M059J (cell line): ENCODE data around the gene ICAM1. TPM values are rescaled to one million over a fixed set of nuclear protein-coding genes. Genes with fewer than 3 reads are reported as not detected.
"Not testable (repeated sequence)": the region's sequence is repeated elsewhere in the genome, so short reads cannot be mapped to it uniquely, and the experiment has no call there.

ENCODE experiments used
- DNase-seq: peaks from one replicate; pipeline ENCODE4 v3.0.0-alpha.2; 2012; ENCODE audit warnings: low read depth
- total RNA-seq: library from RNA; depleted of rRNA; stranded (reverse); fragments of >200 nt; shearing (Covaris generic); gene quantifications from 2 replicates; pipeline ENCODE4 v1.2.3, GENCODE V29; 2014; rRNA removed

ICAM1 gene, protein sequence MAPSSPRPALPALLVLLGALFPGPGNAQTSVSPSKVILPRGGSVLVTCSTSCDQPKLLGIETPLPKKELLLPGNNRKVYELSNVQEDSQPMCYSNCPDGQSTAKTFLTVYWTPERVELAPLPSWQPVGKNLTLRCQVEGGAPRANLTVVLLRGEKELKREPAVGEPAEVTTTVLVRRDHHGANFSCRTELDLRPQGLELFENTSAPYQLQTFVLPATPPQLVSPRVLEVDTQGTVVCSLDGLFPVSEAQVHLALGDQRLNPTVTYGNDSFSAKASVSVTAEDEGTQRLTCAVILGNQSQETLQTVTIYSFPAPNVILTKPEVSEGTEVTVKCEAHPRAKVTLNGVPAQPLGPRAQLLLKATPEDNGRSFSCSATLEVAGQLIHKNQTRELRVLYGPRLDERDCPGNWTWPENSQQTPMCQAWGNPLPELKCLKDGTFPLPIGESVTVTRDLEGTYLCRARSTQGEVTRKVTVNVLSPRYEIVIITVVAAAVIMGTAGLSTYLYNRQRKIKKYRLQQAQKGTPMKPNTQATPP
- 68.8 and 88.4 TPM in 2 replicates for total RNA-seq

DNA sequence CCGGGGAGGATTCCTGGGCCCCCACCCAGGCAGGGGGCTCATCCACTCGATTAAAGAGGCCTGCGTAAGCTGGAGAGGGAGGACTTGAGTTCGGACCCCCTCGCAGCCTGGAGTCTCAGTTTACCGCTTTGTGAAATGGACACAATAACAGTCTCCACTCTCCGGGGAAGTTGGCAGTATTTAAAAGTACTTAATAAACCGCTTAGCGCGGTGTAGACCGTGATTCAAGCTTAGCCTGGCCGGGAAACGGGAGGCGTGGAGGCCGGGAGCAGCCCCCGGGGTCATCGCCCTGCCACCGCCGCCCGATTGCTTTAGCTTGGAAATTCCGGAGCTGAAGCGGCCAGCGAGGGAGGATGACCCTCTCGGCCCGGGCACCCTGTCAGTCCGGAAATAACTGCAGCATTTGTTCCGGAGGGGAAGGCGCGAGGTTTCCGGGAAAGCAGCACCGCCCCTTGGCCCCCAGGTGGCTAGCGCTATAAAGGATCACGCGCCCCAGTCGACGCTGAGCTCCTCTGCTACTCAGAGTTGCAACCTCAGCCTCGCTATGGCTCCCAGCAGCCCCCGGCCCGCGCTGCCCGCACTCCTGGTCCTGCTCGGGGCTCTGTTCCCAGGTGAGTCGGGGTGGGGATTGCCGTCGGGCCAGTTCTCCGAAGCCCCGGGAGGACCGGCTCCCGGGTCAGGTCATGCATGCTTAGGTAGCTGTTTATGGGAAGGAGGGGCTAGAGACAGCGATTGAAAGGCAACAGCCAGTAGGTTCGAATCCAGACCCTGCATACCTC is at the start of gene ICAM1:
Gene ICAM1, plus strand, starts transcription at position 505 of the 779 bp plus-strand sequence. Its CDS starts 40 bp downstream, at position 545.
- DNase-seq = peak; percentile 80

DNA sequence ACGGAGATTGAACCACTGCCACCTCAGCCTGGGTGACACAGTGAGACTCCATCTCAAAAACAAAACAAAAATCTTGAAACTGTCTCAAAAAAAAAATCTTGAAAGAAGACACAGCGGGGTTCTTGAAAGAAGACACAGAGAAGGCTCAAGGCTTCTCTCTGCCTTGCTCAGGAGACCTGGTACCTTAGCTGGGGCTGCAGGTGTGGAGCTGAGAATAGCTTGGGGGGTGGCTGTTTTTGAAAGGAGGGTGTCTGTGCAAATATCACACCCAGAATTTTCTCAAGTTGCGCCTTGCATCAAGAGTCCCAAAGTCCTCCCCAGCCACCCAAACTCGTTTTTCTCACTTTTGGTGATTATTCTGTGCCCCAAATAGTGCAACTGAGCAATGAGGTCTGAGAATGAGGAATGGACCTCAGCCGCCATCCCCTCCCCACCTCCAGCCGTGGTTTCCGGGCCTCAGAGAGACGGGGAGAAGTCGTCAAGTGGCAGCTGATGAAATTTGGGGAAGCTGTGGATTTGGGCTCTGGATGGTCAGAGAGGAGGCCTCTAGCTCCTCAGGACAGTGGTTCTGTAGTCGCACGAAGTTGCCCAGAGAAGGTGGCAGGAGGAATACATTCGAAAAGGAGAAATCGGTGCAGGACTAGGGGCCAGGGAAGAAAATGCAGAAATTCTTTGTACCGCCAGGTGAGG is 48.6 kb upstream of the ICAM1 start:
- no peak for DNase-seq

DNA sequence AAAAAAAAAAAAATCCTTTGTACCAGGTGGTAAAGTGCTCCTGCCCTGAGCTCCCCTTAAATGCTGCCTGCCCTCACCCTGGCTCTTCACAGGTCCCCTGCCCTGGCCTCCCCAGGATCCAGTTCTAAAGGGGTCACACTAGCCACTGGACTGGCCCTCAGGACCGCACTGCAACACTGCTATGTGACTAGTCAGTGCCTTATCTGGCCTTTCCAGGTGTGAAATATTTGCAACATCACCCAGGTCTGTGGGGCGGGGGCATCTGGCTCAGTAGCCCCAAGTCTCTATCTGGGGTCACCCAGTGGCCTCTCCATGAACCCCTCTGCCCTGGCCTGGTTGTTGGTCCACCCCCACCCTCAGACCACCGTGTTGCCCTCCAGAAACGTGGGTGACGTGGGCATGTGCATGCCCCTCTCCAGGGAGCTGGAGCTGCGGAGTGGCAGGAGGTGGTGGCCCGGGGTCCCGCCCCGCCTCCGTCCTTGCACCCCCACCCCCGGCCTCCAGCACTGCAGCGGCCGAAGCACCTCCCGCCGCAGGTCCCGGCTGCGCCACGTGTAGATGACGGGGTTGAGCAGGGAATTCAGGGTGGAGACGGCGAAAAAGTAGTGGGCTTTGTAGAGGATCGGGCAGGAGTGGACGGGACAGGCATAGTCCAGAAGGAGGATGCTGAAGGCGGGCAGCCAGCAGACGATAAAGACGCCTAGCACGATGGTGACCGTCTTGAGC is 47.3 kb upstream of the ICAM1 start:
- no peak for DNase-seq

DNA sequence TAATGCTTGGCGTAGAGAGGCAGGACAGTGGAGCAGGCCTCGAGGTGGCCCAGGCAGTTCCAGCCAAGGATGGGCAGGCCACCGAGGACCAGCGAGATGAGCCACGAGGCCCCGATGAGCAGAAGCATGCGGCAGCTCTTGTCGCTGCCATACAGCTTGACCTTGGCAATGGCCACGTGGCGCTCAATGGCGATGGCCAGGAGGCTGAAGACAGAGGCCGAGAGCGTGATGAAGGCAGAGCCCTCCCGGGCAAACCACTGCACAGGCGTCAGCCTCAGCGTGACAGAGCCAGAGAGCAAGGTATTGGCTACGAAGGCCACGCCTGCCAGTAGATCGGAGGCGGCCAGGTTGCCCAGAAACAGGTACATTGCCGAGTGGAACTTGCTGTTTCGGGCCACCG is 46.6 kb upstream of the ICAM1 start:
- DNase-seq = no peak

DNA sequence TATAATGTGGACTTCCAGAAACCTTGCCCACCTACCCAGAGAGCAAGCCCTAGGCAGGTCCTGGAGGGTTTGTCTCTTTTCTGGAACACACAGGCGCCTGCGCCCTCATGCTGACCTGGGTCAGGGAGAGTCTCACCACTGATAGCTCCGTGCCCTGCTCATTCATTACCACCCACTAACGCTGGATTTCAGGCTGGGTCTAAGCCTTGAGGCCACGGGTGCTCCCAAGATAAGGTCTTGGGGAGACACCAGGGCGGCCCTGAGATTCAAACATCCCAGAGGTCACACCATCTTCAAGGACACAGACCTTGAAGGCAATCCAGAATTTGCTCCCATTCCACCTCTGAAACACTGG is 44.9 kb upstream of the ICAM1 start:
- DNase-seq = no peak

DNA sequence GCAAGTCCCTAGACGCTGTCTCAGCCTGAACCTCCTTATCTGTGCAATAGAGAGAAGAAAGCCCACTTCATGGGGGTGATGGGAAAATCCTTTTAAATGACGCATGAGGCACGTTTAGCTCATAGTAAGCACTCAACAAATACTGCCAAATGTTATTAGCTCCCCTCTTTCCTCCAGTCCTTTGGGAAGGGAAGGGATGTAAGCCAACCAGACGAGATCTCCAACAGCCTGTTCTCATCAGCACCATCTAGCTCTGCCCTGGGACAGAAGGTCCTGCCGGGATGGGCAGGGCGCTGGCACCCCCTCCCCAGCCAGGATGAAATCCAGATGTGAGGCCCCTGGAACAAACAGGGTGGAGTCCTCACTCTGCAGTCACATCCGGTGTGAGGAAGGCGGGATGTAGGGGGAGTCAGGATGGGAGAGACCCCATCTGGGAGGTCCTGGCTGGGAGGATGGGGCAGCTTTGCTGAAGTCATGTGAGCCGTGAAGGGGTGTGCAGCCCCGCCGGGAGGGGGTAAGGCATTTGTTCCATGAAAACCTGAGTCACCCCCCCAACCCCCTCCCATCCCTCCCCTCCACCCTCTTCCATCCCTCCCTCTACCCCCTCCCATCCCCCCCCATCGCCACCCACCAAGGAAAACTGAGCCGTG is 44.4 kb upstream of the ICAM1 start:
- no peak for DNase-seq

DNA sequence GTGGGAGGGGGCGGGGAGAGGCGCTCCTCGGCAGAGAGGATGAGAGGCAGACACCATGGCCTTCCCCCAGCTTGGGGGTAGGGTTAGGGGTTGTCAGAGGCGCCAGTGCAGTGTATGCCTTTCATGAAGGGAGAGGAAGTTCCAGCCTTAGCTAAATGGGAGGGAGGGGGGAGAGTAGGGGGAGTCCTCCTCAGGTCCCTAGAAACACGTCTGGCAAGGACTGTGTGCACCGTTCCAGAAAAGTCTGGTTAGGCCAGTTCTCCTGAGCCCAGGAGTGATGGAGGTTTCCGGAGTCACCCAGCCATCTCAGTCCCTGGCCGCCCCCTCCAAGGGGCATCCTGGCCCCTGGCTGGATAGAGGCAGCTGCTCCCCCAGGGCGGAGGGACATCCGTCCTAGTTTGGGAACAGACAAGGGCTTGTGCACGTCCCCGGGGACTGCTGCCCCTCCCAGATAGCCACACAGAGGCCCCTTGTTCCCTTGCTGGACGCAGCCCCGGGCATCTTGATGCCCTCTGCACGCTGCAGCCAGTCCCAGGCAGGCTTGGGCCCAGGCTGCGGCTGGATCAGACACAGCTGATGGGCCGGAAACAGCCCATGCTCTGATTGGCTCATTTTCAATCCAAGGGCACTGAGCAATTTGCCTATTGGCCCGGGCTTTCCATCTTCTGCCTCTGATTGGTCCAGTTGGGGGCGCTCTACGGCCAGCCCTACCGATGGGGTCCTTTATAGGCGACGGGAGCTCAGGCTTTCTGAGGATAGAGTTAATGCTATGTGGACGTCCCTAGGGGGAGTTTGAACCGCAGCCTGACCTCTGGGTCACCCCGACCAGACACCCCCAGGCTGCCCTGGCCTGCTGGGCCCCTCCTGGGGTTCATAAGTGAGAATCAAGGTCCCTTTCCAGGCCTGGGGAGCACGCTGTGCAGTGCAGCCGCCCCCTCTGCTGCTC is 43.6 kb upstream of the ICAM1 start:
- DNase-seq = no peak

DNA sequence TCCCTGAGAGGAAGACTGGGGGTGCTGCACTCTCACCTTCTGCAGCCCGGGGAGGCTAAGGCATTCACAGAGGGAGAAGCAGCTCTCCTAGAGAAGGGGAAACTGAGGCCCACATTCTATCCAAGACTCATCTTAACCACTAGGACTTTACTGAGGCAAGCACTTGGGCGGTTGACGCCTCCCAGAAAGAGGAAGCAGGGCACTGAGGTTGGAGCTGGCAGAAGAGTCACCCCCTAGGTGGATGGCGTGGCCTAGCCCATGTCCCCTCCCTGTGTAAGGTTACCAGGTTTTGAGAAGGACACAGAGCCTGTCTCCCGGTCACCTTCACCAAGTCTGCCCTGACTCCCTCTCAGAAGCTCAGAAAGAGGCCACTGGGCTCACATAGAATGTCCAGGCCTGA is 42.5 kb upstream of the ICAM1 start:
- DNase-seq = no peak

DNA sequence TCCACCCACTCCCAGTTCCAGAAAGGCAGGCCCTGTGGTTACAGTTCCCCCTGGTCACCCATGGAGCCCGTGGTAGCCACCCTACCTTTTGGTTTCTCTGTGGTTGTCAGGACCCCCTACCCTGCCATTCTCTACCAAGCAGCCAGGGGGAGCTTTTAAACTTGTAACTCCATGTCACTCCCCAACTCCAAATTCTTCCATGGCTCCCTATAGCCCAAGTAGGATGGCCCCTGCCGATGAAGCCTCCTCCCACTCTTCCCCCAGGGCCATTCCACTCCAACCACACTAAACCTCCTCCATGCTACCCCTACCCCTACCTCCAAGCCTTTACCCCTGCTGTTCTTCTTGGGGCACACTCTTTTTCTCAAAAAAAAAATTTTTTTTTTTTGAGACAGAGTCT is 42.0 kb upstream of the ICAM1 start:
- peak; percentile 40 for DNase-seq

DNA sequence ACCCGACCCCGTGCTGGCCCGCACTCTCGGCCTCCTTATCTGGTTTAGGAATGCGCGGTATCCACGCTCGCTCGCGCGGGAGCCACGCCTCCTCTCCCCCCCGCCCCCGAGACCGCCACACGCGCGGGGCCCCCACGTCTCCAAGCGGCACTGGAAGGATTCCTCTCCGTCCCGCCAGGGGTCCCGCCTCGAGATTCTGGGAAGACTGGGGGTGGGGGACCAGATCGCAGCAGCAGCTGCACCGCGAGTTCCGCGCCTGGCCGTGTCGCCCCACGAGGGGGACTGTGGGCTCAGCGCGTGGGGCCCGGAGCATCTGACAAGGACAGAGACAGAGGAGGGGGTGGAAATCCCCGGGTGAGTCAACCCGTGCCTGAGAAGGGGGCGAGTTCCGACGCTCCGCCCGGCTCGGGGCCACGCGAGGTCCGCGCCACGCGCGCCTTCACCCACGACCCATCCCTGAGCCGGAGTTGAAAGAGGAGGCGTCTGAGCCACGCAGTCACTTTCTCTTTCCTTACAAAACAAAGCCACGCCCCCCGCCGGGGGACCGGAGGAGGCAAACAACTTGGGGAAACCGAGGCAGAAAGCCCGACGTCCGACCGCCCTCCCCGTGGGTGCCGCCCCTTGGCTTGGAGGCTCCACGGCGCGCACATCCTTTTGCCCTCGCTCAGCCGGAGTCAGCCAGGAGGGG is 40.6 kb upstream of the ICAM1 start:
- DNase-seq = peak; percentile 11

DNA sequence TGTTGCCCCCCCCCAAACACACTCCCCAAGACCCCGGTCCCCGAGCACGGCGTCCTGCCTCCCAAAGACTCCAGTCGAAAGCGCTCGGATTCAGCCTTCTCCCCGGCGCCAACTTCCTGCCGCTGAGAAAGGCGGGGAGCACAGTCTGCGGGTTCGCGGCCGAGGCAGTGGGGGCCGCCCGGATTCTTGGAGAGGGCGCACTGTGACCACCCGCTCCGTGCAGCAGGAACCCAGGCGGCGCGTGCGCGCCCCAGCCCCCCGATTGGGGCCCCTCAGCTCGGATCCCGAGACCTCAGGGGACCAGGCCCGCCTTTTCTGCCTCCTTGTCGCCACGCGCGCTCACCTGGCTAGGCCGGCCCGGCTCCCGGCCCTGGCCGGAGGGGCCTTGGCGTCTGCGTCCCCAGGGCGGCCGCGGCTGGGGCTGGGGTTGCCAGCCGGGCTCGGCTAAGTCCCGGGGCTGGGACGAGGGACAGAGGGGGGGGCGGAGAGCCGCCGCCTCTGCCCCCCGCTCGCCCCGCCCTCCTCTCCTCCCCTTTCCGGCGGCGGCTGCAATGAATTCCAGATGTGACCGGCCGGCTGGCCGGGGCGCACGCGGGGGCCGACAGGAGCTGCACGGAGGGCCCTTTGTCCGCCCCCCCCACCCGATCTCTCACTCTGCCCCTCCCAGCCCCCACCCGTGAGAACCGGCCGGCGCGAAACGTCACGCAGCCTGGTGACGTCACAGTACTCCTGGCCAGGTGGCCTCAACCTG is 39.9 kb upstream of the ICAM1 start, which contains the start of gene S1PR2:
Gene S1PR2, minus strand, starts transcription at position 471 of the 751 bp plus-strand sequence. CDS start 6,426 bp downstream, outside the sequence.
- peak; percentile 62 for DNase-seq

DNA sequence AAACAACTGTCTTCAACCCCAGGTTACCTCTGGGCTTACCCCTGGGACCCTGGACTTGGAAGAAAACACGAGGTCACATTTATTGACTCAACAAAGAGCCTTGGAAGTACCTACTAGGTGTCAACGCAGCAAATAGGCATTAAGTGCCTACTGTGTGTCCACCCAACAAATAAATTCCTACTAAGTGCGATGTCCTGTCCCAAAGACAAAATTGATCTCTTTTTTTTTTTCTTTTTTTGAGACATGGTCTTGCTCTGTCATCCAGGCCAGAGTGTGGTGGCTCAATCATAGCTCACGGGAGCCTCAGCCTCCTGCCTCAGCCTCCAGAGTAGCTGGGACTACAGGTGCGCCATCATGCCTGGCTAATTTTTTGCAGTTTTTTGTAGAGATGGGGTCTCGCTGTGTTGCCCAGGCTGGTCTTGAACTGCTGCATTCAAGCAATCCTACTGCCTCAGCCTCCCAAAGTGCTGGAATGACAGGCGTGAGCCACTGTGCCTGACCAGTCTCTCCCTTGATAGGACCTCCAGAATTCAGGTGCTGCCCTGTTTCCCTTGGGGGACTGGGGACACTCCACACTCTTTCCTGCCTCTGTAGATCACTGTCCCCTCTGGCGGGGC is 39.2 kb upstream of the ICAM1 start:
- no peak for DNase-seq

DNA sequence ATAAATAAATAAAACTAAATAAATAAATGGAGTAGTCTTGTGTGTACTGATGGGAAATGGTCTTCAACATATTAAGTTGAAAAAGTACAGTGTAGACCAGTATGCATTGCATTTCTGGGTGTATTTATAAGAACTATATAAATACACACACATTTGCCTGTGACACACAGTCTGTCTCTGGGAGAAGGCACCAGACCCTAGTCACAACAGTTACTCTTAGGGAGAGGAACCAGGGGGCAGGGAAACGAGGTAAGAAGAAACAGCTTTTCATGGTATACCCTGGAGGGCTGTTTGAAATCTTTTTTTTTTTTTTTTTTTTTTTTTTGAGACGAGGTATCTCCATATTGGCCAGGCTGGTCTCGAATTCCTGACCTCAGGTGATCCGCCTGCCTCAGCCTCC is 37.0 kb upstream of the ICAM1 start:
- no peak for DNase-seq

DNA sequence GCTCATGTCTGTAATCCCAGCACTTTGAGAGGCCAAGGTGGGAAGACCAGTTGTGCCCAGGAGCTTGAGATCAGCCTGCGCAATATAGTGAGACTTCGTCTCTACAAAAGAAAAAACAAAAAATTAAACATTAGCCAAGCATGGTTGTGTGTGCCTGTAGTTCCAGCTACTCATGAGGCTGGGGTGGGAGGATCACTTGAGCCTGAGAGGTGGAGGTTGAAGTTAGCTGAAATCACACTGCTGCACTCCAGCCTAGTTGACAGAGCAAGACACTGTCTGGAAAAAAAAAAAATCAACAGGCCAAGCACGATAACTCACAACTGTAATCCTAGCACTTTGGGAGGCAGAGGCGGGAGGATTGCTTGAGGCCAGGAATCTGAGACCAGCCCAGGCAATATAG is 35.9 kb upstream of the ICAM1 start:
- DNase-seq = no peak

DNA sequence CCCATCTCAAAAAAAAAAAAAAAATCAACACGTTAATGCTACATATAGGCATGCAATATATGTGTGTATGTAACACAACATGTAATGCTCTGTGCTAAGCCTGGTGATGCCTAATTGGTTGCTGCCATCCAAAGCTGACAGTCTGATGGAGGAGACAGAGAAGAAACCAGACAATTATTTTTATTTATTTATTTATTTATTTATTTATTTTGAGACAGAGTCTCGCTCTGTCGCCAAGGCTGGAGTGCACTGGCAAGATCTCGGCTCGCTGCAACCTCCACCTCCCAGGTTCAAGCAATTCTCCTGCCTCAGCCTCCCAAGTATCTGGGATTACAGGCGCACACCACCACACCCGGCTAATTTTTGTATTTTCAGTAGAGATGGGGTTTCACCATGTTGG is 35.5 kb upstream of the ICAM1 start:
- not testable (repeated sequence) for DNase-seq

DNA sequence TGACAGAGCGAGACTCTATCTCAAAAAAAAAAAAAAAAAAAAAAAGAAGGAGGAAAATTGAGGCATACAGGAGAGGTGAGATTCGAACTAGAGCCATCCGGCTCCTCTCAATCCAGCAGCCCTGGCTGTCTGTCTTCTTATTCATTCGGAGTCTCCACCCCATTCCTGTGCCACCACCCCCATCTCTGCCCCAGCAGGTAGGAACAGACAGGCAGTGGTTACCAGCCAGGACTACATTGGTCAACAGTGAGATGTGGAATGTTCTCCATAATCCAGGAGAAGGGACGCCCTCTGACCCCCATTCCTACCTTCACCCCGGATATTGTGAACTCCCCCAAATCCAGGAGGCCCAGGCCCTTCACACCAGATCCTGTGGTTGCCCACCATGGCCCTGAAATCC is 33.2 kb upstream of the ICAM1 start:
- DNase-seq = no peak

DNA sequence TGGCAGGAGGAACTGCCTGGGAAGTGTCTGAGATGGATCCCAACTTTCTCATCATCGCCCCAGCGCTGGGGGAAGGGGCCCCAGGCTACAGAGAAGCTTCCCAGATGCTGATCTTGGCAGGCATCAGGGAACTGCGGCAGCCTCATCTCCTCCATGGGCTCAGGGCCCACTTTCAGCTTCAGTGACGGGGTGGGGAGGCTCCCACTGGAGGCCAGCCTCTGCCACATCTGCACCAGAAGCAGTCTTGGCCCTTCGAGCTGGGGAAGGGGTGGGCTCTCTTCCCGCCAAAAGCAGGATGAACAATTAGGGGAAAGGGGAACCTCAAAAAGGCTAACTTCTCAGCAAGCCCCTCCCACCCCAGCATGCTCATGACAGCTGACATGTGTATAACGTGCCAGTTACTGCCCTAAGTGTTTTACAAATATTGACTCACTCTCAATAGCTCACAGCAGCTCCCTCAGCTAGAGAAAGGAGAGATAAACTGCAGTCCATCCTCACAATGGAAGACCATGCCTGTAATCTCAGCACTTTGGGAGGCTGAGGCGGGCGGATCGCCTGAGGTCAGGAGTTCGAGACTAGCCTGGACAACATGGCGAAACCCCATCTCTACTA is 32.6 kb upstream of the ICAM1 start:
- peak; percentile 55 for DNase-seq
